ENCODE measurements around the gene PIGT. TPM values are rescaled to one million over a fixed set of nuclear protein-coding genes. Genes with fewer than 3 reads are reported as not detected.

The PIGT gene
- polyA plus RNA-seq, 4 donors, result 49.7 to 119 (median 68.1) TPM

DNA sequence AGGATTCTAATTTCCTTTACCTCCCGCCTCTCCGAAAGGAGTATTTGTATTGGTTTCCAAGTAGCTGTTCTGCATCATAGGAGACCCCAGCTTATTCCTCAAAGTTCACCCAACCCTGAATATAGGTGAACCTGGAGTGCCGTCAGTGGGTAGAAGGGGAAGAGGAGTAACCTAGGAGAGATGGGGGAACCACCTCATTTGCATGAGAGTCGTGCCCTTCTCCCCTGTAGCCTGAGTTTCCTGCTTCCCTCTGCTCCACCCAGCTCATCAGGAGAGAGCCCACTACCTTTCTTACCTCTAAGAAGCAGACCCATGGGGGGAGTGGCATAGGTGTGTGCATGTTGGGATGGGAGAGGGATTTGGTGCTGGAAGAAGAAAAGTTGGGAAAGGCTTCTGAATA is 36.3 kb downstream of the PIGT start:
- Histone ChIP-seq H3K4me1 (ENCODE audit: control insufficient read depth in 3 of 3, insufficient read depth in 2 of 3, low read depth in 1 of 3, low read length in 2 of 3) (peaks cover 0 to 4% (median 3%) of the 10 kb centered on the region in 3 donors), H3K27ac (ENCODE audit: low read depth in 1 of 3, low read length in 2 of 3) (no peak overlapping the region), H3K27me3 (ENCODE audit: control insufficient read depth in 3 of 3, insufficient read depth in 3 of 3, low read length in 3 of 3) (no peaks in the 10 kb centered on the region), H3K36me3 (ENCODE audit: control insufficient read depth in 3 of 3, insufficient read depth in 2 of 3, low read depth in 1 of 3, low read length in 3 of 3) (peaks cover 0 to 4% (median 0%) of the 10 kb centered on the region in 3 donors), H3K9me3 (ENCODE audit: control insufficient read depth in 2 of 2, insufficient read depth in 1 of 2, low read depth in 1 of 2, low read length in 1 of 2) (no peaks in the 10 kb centered on the region), H3K4me3 (ENCODE audit: low read depth in 1 of 3, low read length in 3 of 3) (no peak overlapping the region)
- 55 to 64% (median 59%) methylated on average over 4 of the region's 4 CpGs for WGBS, 3 donors
- no peak for DNase-seq
- no peak for FAIRE-seq

DNA sequence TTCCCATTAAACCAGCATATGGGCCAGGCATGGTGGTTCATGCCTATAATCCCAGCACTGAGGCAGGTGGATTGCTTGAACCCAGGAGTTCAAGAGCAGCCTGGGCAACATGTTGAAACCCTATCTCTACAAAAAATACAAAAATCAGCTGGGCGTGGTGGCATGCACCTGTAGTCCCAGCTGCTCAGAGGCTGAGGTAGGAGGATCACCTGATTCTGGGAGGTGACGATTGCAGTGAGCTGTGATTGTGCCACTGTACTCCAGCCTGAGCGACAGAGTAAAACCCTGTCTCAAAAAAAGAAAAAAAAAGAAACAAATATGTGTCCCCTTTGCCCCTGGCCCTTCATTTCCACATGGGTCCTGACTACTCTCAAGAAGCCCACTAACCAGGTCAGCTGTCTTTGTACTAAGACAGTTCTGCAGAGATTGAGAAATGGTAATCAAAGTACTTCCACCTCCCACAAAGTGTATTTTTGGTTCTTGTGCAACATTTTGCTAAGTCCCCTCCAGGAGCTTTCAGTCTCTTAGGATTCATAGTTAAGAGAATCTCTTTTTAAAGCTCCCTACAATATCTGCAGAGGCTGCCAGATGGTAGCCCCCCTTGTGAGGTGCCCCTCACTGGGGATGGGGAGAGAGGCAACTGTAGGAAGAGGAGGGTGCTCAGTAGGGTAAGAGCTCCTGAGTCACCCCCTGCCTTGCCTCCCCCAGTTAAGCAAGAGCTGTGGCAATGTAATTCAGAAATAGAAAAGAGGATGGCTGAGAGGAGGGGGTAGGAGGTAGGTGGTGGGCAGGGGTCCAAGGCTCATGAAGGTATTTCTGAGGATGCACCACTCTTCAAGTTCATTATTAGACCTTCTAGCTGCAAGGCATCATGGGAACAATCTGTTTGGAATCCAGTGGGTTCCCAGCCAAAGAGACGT is 37.1 kb downstream of the PIGT start:
- H3K36me3 ChIP-seq (ENCODE audit: control insufficient read depth in 3 of 3, insufficient read depth in 2 of 3, low read depth in 1 of 3, low read length in 3 of 3), result peaks cover 0 to 2% (median 0%) of the 10 kb centered on the region in 3 donors
- H3K4me3 ChIP-seq (ENCODE audit: low read depth in 1 of 3, low read length in 3 of 3), result no peak overlapping the region
- H3K27ac ChIP-seq (ENCODE audit: low read depth in 1 of 3, low read length in 2 of 3), result no peak overlapping the region
- FAIRE-seq (no peak), DNase-seq (no peak)
- 46 to 60% (median 54%) methylated on average over 4 of the region's 4 CpGs for WGBS, 3 donors
- no peaks in the 10 kb centered on the region for H3K27me3 ChIP-seq (ENCODE audit: control insufficient read depth in 3 of 3, insufficient read depth in 3 of 3, low read length in 3 of 3)
- H3K9me3 ChIP-seq (ENCODE audit: control insufficient read depth in 2 of 2, insufficient read depth in 1 of 2, low read depth in 1 of 2, low read length in 1 of 2), result no peaks in the 10 kb centered on the region
- peaks cover 0 to 4% (median 3%) of the 10 kb centered on the region in 3 donors for H3K4me1 ChIP-seq (ENCODE audit: control insufficient read depth in 3 of 3, insufficient read depth in 2 of 3, low read depth in 1 of 3, low read length in 2 of 3)

DNA sequence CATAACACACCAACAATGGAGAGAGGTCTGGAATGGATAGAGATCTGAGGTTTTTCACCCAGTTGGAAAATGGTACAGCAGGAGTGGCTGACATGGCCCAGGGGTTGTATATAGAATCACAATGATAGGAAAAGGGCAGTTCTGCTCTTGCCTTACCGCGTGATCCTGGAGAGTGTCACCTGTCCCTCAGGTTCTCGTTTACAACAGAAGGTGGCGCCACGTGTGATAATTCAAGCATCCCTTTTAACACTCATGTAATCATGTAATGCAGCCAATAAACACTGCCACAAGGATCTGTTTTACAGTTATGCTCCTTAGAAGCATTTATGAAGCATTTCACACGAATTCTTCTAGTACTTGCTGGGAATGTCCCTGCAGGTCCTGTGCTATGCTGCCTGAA is 40.7 kb downstream of the PIGT start:
- Histone ChIP-seq H3K4me3 (ENCODE audit: low read depth in 1 of 3, low read length in 3 of 3) (no peak overlapping the region), H3K27ac (ENCODE audit: low read depth in 1 of 3, low read length in 2 of 3) (no peak overlapping the region), H3K9me3 (ENCODE audit: control insufficient read depth in 2 of 2, insufficient read depth in 1 of 2, low read depth in 1 of 2, low read length in 1 of 2) (no peaks in the 10 kb centered on the region), H3K27me3 (ENCODE audit: control insufficient read depth in 3 of 3, insufficient read depth in 3 of 3, low read length in 3 of 3) (no peaks in the 10 kb centered on the region), H3K4me1 (ENCODE audit: control insufficient read depth in 3 of 3, insufficient read depth in 2 of 3, low read depth in 1 of 3, low read length in 2 of 3) (no peaks in the 10 kb centered on the region), H3K36me3 (ENCODE audit: control insufficient read depth in 3 of 3, insufficient read depth in 2 of 3, low read depth in 1 of 3, low read length in 3 of 3) (peaks cover 0 to 2% (median 0%) of the 10 kb centered on the region in 3 donors)
- FAIRE-seq, result no peak
- DNase-seq, result peak; percentile 75 to 80
- 5 to 13% (median 12%) methylated on average over 6 of the region's 6 CpGs for WGBS, 3 donors

DNA sequence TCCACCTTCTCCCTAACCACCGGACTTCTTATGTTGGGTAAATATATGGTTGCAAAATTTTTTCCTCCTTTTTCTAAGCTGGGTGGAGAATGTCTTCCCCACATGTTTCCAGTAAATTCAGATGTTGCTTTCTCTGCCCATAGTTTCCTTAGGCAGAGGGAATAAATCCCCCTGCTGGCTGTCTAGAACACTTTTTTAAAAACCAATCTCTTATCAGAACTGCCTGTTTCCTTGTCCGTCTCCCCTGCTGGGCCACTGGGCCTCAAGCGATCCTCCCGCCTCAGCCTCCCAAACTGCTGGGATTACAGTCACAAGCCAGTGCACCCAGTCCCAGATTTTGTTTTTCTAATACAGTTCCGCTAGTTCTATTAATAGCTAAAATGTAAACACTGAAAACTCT is 43.7 kb downstream of the PIGT start:
- no peak for DNase-seq
- Histone ChIP-seq H3K27ac (ENCODE audit: low read depth in 1 of 3, low read length in 2 of 3) (no peak overlapping the region), H3K4me1 (ENCODE audit: control insufficient read depth in 3 of 3, insufficient read depth in 2 of 3, low read depth in 1 of 3, low read length in 2 of 3) (no peaks in the 10 kb centered on the region), H3K4me3 (ENCODE audit: low read depth in 1 of 3, low read length in 3 of 3) (no peak overlapping the region), H3K27me3 (ENCODE audit: control insufficient read depth in 3 of 3, insufficient read depth in 3 of 3, low read length in 3 of 3) (no peaks in the 10 kb centered on the region), H3K9me3 (ENCODE audit: control insufficient read depth in 2 of 2, insufficient read depth in 1 of 2, low read depth in 1 of 2, low read length in 1 of 2) (no peaks in the 10 kb centered on the region), H3K36me3 (ENCODE audit: control insufficient read depth in 3 of 3, insufficient read depth in 2 of 3, low read depth in 1 of 3, low read length in 3 of 3) (peaks cover 0 to 2% (median 0%) of the 10 kb centered on the region in 3 donors)
- FAIRE-seq, result no peak
- WGBS, 3 donors, result 68 to 76% (median 70%) methylated on average over 5 of the region's 5 CpGs

DNA sequence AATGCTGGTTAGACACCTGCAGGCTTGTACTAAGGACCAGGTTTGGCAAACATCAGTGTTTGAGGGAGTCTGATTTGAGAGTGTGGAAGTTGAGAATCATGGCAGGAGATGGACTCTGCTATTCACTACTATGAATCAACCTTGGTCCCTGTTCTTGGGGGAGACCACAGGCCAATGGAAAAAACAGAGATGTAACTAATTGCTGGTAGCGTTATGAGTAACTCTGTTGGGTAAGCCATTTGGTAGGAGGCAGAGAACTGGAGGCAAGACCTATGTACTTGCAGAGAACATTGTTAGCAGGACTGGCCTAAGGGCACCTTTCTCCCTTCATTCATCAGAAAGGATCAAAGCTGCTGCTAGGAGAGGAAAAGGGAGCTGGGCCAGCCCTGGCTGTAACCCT is 45.3 kb downstream of the PIGT start:
- DNase-seq, result no peak
- no peaks in the 10 kb centered on the region for H3K9me3 ChIP-seq (ENCODE audit: control insufficient read depth in 2 of 2, insufficient read depth in 1 of 2, low read depth in 1 of 2, low read length in 1 of 2)
- WGBS, 3 donors, result 72 to 91% (median 88%) methylated on average over 1 of the region's 1 CpG

DNA sequence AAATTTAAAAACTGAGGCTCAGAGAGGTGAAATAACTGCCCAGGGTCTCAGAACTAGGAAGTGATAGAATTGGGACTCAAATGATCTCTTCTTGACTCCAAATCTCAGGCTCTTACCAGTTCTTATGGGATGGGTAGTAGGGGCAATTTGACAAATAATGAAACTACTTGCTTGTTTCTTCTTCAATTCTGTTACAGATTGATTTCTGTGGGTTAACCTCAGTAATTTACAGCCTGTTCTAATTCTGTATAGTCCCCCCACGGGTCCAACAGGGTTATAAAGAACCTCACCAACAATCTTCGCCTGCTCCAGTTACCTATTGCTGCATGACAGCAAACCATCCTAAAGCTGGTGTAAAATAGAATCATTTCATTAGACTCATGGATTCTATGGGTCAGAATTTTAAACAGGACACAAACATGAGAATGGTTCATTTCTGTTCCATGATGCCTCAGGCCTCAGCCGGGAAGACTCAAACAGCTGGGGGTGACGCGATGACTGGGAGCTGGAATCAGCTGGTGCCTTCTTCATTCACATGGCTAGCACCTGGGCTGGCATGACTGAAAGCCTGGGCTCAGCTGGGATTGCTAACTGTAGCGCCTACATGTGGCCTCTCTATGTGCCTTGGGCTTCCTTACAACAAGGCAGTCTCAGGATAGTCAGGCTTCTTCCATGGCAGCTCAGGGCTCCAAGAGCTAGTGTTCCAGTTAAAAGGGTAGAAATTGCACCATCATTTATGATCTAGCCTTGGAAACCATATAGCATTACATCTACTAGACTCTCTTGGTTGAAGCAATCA is 47.0 kb downstream of the PIGT start:
- Histone ChIP-seq H3K27me3 (ENCODE audit: control insufficient read depth in 3 of 3, insufficient read depth in 3 of 3, low read length in 3 of 3) (no peaks in the 10 kb centered on the region), H3K9me3 (ENCODE audit: control insufficient read depth in 2 of 2, insufficient read depth in 1 of 2, low read depth in 1 of 2, low read length in 1 of 2) (no peaks in the 10 kb centered on the region), H3K4me3 (ENCODE audit: low read depth in 1 of 3, low read length in 3 of 3) (no peak overlapping the region), H3K36me3 (ENCODE audit: control insufficient read depth in 3 of 3, insufficient read depth in 2 of 3, low read depth in 1 of 3, low read length in 3 of 3) (peaks cover 0 to 2% (median 0%) of the 10 kb centered on the region in 3 donors), H3K27ac (ENCODE audit: low read depth in 1 of 3, low read length in 2 of 3) (no peak overlapping the region), H3K4me1 (ENCODE audit: control insufficient read depth in 3 of 3, insufficient read depth in 2 of 3, low read depth in 1 of 3, low read length in 2 of 3) (peaks cover 0 to 4% (median 0%) of the 10 kb centered on the region in 3 donors)
- 87 to 94% (median 90%) methylated on average over 6 of the region's 6 CpGs for WGBS, 3 donors
- DNase-seq (no peak), FAIRE-seq (no peak)

More for the DNA sequence above, 45.3 kb downstream of the PIGT start:
- H3K27ac ChIP-seq (ENCODE audit: low read depth in 1 of 3, low read length in 2 of 3), result no peak overlapping the region
- no peak overlapping the region for H3K4me3 ChIP-seq (ENCODE audit: low read depth in 1 of 3, low read length in 3 of 3)
- peaks cover 0 to 2% (median 0%) of the 10 kb centered on the region in 3 donors for H3K36me3 ChIP-seq (ENCODE audit: control insufficient read depth in 3 of 3, insufficient read depth in 2 of 3, low read depth in 1 of 3, low read length in 3 of 3)
- H3K27me3 ChIP-seq (ENCODE audit: control insufficient read depth in 3 of 3, insufficient read depth in 3 of 3, low read length in 3 of 3), result no peaks in the 10 kb centered on the region
- FAIRE-seq, result no peak
- H3K4me1 ChIP-seq (ENCODE audit: control insufficient read depth in 3 of 3, insufficient read depth in 2 of 3, low read depth in 1 of 3, low read length in 2 of 3), result no peaks in the 10 kb centered on the region

DNA sequence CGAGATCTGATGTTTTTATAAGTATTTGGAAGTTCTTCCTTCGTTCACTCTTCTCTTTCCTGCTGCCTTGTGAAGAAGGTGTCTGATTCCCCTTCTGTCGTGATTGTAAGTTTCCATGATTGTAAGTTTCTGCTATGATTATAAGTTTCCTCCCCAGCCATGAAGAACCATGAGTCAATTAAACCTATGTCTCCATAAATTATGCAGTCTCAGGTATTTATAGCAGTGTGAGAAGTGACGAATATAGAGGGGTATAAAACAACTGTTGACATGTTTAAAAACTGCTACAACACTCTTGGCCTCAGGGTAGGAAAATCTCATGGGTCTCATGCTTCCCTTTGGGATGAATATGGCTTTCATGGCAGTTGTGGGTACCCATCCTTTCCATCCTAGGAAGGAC is 47.8 kb downstream of the PIGT start:
- no peak overlapping the region for H3K4me3 ChIP-seq (ENCODE audit: low read depth in 1 of 3, low read length in 3 of 3)
- no peak for FAIRE-seq
- 63 to 77% (median 73%) methylated on average over 4 of the region's 4 CpGs for WGBS, 3 donors
- no peak for DNase-seq
- peaks cover 0 to 7% (median 0%) of the 10 kb centered on the region in 3 donors for H3K27me3 ChIP-seq (ENCODE audit: control insufficient read depth in 3 of 3, insufficient read depth in 3 of 3, low read length in 3 of 3)
- no peak overlapping the region for H3K27ac ChIP-seq (ENCODE audit: low read depth in 1 of 3, low read length in 2 of 3)
- no peaks in the 10 kb centered on the region for H3K9me3 ChIP-seq (ENCODE audit: control insufficient read depth in 2 of 2, insufficient read depth in 1 of 2, low read depth in 1 of 2, low read length in 1 of 2)
- no peaks in the 10 kb centered on the region for H3K36me3 ChIP-seq (ENCODE audit: control insufficient read depth in 3 of 3, insufficient read depth in 2 of 3, low read depth in 1 of 3, low read length in 3 of 3)
- peaks cover 0 to 4% (median 0%) of the 10 kb centered on the region in 3 donors for H3K4me1 ChIP-seq (ENCODE audit: control insufficient read depth in 3 of 3, insufficient read depth in 2 of 3, low read depth in 1 of 3, low read length in 2 of 3)

DNA sequence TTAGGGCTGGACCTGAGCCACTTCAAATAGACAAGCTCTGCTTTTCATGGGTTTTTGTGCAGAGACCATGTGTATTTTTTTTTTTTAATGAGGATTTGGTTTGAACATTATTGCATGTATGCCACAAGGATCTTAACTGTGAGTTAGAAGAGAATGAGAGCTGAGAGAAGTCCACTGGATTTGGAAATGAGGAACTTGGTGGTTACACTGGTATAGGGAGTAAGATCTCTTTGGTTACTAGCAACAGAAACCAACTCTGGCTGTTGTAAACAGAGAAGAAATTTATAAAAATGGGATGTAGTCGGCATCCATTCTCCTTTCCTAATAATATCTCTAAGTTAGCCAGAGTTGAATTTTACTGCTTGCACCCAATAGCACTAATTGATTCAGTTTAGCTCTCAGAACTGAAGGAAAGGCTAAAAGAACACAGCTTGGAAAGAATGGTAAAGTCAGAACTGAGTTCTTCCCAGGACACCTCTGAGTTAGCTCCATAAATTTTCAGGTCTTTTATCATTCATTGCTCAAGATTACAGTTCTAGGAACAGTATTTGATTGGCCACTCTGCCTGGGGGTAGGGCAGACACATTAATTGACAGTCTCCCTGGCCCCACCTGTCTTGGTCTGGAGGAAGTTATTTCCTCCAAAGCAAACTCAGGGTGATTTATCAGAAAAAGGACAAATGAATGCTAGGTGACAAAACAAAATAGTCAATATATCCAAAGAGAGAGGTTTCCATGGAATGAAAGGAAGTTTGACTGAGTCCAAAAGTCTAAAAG is 49.7 kb downstream of the PIGT start:
- peaks cover 0 to 12% (median 0%) of the 10 kb centered on the region in 3 donors for H3K4me1 ChIP-seq (ENCODE audit: control insufficient read depth in 3 of 3, insufficient read depth in 2 of 3, low read depth in 1 of 3, low read length in 2 of 3)
- DNase-seq (peak; percentile 59 to 65), FAIRE-seq (no peak)
- H3K9me3 ChIP-seq (ENCODE audit: control insufficient read depth in 2 of 2, insufficient read depth in 1 of 2, low read depth in 1 of 2, low read length in 1 of 2), result no peaks in the 10 kb centered on the region
- H3K27ac ChIP-seq (ENCODE audit: low read depth in 1 of 3, low read length in 2 of 3), result no peak overlapping the region
- no peak overlapping the region for H3K4me3 ChIP-seq (ENCODE audit: low read depth in 1 of 3, low read length in 3 of 3)
- WGBS, 3 donors, result 30 to 49% (median 39%) methylated on average over 1 of the region's 1 CpG
- H3K36me3 ChIP-seq (ENCODE audit: control insufficient read depth in 3 of 3, insufficient read depth in 2 of 3, low read depth in 1 of 3, low read length in 3 of 3), result no peaks in the 10 kb centered on the region
- peaks cover 0 to 25% (median 10%) of the 10 kb centered on the region in 3 donors for H3K27me3 ChIP-seq (ENCODE audit: control insufficient read depth in 3 of 3, insufficient read depth in 3 of 3, low read length in 3 of 3)

All from small intestine (tissue), 7 donors.